A549 (cell line): ENCODE measurements around the gene ADGRG1.

Experiments
- CBX8 ChIP-seq: fragments of 200-600 bp; sonication (generic); IDR thresholded peaks from 2 replicates; pipeline ENCODE4 v1.6.1; 2016
- CTCF ChIP-seq: fragments of >200 bp; sonication (Bioruptor Twin); formaldehyde crosslinking; IDR thresholded peaks from 3 replicates; pipeline ENCODE4 v1.5.1; 2016
- EP300 ChIP-seq, 2 experiments: fragments of >200 bp; sonication (Bioruptor Twin); formaldehyde crosslinking; IDR thresholded peaks; 2 replicates in 1 of 2; 3 replicates in 1 of 2; pipeline ENCODE4 v1.6.1; 2016 to 2017
- JUN ChIP-seq, 2 experiments: fragments of >200 bp; sonication (Bioruptor Twin); formaldehyde crosslinking; IDR thresholded peaks; 2 replicates in 1 of 2; 3 replicates in 1 of 2; pipeline ENCODE4 v1.6.1; 2016 to 2017
- MYC ChIP-seq: IDR thresholded peaks from 2 replicates; pipeline ENCODE4 v1.6.1; 2012; ENCODE audit warnings: mild to moderate bottlenecking, inconsistent platforms, low read length, improper control_type of control experiment, borderline replicate concordance
- POLR2A ChIP-seq: IDR thresholded peaks from 2 replicates; pipeline ENCODE4 v1.6.1; 2012; ENCODE audit warnings: mild to moderate bottlenecking, low read length
- RAD21 ChIP-seq, 2 experiments: fragments of >200 bp in 1 of 2; sonication (Bioruptor Twin) in 1 of 2; formaldehyde crosslinking in 1 of 2; IDR thresholded peaks in 1 of 2; conservative IDR thresholded peaks in 1 of 2; 2 replicates in 1 of 2; 3 replicates in 1 of 2; pipeline ENCODE4 v1.6.1; 2012 to 2018; ENCODE audit warnings: inconsistent platforms in 1 of 2
- REST ChIP-seq: fragments of 200-600 bp; sonication (generic); IDR thresholded peaks from 2 replicates; pipeline ENCODE4 v1.6.1; 2016; ENCODE audit warnings: antibody characterized with exemption, mild to moderate bottlenecking, moderate library complexity

DNA sequence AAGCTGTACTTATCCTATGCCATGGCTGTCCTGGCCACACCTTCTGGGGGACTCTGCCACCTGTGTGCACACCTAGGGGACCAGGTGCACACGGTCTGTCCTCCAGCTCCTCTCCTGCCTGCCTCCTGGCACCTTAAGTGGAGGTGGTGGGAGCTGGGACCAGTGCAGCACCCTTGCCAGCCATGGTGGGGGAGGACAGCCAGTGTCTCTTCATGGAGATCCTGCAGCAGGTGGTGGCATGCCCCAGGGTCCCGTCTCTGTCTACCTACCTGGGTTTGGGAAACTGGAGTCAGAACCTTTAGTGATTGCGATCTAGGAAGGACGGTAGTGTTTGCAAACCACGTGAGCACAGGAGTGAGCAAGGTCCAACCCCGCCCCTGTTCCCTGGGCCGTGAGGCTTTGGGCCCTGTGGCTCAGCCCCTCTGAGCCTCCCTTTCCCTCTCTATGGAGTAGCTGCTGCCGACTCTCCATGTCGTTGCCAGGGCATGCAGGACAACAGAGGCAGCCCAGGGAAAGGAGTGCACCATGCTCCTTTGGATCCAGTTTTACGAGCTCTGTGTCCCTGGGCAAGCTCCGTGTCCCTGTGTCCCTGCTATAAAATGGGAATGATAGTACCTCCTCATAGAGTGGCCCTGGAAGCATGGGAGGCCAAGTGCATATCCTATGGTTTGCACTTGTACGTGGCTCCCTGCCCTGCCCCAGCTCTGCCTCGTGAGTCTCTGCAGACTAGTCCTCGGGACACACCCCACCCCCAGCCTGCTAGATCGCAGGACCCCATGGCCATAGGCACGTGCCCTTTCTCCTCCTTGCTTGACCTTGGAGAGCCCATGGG lies 7.1 kb downstream of the ADGRG1 start:
- no peak for TF ChIP-seq CTCF
- TF ChIP-seq REST, result no peak
- TF ChIP-seq POLR2A, result no peak
- TF ChIP-seq JUN (IDR thresholded peaks at IDR 0.05), result no peak
- TF ChIP-seq CBX8, result no peak
- TF ChIP-seq MYC, result no peak
- no peak for TF ChIP-seq RAD21 (conservative IDR thresholded peaks at IDR 0.05 in 1 of 2, IDR thresholded peaks at IDR 0.05 in 1 of 2)
- TF ChIP-seq EP300 (IDR thresholded peaks at IDR 0.05), result no peak
